GM18517 (cell line): ENCODE data around the gene ITGA6.

Experiments used
- ATAC-seq: cut with Tn5 transposase; IDR thresholded peaks from one replicate; pipeline ENCODE4 v1.9.1; 2021; ENCODE audit warnings: mild to moderate bottlenecking, moderate library complexity; ENCODE audit not compliant: unreplicated experiment

ITGA6 gene

GRCh38 chr2:172415865-172416183, 11.6 kb upstream of the ITGA6 start:
- ATAC-seq: no peak

- no peak for ATAC-seq
Measured at GRCh38 chr2:172416447-172417058, 10.8 kb upstream of the ITGA6 start.

GRCh38 chr2:172420216-172420615, 7.2 kb upstream of the ITGA6 start:
- ATAC-seq: no peak

- ATAC-seq: no peak
Measured at GRCh38 chr2:172423160-172423559, 4.2 kb upstream of the ITGA6 start.

GRCh38 chr2:172425336-172425735, 2.0 kb upstream of the ITGA6 start:
- no peak for ATAC-seq

- no peak for ATAC-seq
Measured at GRCh38 chr2:172426635-172427255, 641 bp upstream of the ITGA6 start.

- no peak for ATAC-seq
Measured at GRCh38 chr2:172427990-172428831, 825 bp downstream of the ITGA6 start.

- no peak for ATAC-seq
Measured at GRCh38 chr2:172428832-172429210, 1.4 kb downstream of the ITGA6 start.

GRCh38 chr2:172429301-172429968, 2.0 kb downstream of the ITGA6 start:
- ATAC-seq: no peak

- ATAC-seq: no peak
Measured at GRCh38 chr2:172430027-172430426, 2.6 kb downstream of the ITGA6 start.

GRCh38 chr2:172430678-172431077, 3.3 kb downstream of the ITGA6 start:
- ATAC-seq: no peak

- ATAC-seq: no peak
Measured at GRCh38 chr2:172431463-172431862, 4.1 kb downstream of the ITGA6 start.

GRCh38 chr2:172431993-172432392, 4.6 kb downstream of the ITGA6 start:
- no peak for ATAC-seq

GRCh38 chr2:172433144-172433543, 5.8 kb downstream of the ITGA6 start:
- no peak for ATAC-seq

- ATAC-seq: no peak
Measured at GRCh38 chr2:172434821-172435605, 7.6 kb downstream of the ITGA6 start.

GRCh38 chr2:172435606-172435911, 8.2 kb downstream of the ITGA6 start:
- no peak for ATAC-seq

GRCh38 chr2:172436889-172437288, 9.5 kb downstream of the ITGA6 start:
- ATAC-seq: no peak

- no peak for ATAC-seq
Measured at GRCh38 chr2:172437419-172438341, 10.3 kb downstream of the ITGA6 start.

GRCh38 chr2:172438741-172439508, 11.5 kb downstream of the ITGA6 start:
- no peak for ATAC-seq
